Endometrium (tissue), 2 donors: ENCODE data around the gene TECTA.
"Not testable (repeated sequence)": the region's sequence is repeated elsewhere in the genome, so short reads cannot be mapped to it uniquely, and the experiment has no call there.

Experiments used
- FAIRE-seq: peaks from 2 replicates; lab custom pipeline; 2012; peaks lifted over from hg19 to GRCh38; lab: Jason Lieb, UNC
- donor health status: control.
- donor health status: control.

TECTA gene

DNA sequence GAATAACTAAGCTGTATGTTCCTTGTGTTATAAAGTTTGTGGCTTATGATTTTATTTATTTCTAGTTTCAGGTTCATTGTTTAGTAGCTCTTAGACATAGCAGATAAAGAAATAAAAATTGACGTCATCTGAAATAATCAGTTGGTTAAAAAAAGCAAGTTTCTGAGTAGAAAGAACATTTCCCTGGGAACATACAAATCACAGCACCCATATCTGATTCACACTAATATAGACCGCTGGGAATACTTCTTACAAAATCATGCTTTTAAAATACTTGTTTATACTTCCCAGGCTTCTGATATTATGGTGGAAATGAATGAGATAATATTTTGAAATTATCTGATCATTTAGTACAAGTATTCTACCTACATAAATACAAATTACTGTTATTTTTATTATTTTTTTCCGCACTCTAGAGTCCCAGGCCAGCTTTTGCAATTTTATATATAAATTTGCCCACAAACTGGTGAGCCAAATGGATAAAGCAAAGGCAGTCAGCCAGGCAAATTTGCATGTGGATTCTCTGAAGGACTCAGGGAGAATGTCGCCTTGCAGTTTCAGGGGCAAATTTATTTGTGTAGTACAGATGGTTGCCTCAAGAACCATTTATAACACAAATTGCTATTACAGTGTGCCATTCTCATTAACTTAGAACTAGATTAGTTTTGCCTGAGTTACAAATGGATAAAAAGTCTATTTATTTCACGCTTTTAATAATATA is 128.6 kb downstream of the TECTA start:
- no peak for FAIRE-seq

DNA sequence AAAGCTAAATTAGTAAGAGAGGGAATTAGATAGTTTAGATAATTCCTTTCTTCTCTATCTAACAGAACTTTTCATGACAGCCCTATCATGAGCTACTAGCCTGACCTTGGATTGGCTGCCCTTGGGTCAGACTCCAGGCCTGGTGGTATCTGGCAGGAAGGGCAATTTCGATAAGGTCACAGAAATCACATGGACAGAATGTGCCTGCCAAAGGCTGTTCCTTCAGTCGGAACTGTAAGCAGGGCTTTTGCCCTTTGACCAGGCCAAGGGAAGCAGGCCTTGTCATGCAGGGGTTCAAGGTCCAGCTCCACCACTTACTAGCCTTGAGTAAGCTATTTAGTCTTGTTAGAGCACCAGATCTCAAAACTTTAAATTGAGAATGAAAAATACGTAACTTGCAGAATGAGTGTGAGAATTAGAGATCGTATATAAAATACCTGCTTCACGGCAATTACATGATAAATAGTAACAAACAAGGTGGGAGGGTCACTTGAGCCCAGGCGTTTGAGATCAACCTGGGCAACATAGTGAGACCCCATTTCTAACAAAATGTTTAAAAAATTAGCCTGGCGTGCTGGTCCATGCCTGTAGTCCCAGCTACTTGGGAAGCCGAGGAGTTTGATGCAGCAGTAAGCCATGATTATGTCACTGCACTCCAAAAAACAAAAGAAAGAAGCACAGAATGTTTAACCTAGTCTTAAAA is 130.7 kb downstream of the TECTA start:
- no peak for FAIRE-seq

DNA sequence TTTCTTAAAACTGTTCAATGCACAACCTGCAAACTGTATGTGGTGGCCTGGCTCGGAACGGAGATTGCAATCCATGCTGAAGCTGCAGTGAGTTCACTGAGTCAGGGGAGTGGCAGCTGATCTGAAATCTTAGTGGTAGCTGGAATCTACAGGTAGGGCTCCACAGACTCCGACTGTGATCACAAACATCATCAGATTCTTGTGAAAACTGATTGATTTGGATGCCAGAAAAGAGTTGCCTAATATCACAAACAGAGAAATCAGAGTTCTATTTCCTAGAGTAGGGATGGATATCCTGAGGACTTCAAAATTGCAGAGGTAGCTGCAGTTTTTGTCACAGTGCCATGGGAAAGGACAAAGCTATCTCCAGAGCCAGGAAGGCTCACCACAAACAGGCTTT is 134.0 kb downstream of the TECTA start:
- no peak for FAIRE-seq

DNA sequence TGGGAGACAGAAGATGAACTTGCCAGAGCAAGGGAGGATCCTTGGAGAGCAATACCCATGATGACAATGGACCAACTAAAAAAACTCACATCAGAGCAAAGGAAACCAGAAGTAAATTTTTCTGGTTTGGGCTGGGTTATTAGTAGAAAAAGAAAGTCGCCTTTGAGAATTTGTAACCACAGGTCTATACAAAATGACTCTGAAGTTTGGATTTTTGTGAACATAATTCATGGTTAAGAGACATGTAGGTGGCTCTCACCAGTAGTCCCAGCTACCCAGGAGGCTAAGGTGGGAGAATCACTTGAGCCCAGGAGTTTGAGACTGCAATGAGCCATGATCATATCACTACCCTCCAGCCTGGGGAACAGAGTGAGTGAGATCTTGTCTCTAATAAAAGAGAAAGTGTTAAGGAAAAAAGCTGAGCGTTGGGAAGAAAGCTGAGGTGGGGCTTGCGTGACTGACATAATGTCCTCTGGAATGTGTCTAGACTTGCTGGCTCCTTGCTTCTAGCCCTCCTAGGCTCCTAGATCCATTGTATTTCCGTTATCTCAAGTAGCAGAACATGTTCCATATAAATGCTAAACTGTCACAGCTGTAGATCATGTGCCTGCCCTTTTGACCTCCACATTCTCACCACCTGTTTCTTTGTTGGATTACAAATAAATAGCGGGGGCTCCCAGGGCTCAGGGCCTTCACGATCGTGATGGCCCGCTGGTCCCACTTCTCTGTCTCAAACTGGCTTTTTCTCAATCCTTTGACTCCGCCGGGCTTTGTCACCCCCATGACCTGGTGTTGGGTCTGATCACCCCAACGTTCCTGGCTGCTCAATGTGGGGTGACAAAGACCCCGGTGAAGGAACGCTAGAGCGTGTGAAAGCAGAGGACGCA is 135.3 kb downstream of the TECTA start:
- FAIRE-seq, result no peak

DNA sequence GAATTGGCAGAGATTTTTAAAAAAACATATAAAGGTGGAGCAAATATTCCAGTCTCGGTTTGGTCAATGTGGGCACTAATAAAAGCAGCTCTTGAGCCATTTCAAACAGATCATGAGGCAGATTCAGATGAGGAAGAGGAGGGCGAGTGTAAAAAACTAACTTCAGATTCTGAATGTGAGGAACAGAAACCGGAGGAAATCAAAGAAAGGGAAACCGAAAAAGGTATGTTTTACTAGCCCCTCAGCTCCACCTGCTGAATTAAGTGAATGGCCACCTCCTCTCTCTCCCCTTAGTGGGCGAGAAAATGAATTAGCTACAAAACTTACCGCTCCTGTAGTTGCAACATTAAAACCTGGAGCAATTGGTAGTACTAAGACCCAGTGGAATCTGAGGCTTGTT is 136.2 kb downstream of the TECTA start:
- FAIRE-seq, result not testable (repeated sequence)

DNA sequence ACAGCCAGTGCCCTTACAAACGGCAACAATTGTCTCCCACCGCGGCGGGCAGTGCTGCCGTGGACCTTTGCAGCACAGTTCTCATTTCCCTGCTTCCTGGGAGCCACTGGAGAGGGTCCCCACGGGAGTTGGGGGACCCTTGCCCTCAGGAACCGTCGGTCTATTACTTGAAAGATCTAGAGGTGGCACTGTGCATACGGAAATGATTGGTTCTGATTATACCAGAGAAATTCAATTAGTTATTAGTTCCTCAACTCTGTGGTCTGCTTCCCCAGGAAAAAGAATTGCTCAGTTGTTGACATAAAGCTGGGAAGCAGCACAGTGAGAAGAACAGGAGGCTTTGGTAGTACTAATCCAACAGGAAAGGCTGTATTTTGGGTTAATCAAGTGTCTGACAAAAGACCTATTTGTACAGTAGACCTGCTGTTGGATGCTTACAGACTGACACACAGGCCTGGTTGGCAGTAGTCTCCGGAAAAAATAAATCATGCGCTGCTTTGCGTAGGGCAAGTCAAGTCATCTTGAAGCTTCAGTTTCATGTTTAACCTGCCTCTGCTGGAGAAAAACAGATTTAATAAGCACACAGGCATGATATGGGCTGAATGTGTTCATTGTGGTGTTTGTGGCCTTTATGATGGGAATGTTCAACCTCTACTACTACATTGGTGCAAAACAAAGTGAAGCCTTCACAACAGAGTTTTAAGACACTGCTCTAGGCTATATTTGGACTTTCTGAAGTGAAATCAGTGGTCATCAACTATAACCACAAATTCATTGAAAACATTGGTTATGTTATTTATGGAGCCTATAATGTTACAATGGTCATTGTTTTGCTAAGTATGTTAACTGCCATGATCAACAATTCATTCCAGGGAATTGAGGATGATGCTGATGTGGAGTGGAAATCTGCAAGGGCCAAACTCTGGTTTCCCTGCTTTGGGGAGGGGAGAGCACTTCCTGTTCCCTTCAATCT is 136.9 kb downstream of the TECTA start:
- FAIRE-seq, result no peak

DNA sequence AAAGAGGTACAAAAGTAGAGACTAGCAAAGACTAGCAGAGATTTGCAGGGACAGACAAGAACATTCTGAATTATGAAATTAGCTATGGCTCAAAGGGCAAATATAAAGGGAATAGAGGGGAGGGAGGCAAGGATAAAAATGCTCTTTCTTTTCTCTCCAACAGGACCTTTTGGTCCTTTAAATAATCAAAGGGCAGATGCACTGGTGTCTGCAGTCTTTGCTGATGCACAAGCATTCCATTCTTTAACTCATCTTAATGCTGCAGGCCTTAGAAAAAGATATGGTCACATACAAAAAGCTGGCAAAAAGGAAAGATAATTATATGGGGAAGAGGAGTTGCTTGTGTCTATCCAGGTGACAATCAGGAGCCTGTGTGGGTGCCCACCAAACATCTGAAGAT is 137.9 kb downstream of the TECTA start:
- no peak for FAIRE-seq

DNA sequence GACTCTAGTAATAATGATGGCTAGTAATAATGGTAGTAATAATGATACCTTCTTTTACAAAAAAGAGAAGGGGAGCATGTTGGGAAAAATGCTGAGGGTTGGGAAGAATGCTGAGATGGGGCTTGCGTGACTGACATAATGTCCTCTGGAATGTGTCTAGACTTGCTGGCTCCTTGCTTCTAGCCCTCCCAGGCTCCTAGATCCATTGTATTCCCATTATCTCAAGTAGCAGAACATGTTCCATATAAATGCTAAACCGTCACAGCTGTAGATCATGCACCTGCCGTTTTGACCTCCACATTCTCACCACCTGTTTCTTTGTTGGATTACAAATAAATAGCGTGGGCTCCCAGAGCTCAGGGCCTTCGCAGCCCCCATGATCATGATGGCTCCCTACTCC is 139.0 kb downstream of the TECTA start:
- FAIRE-seq, result not testable (repeated sequence)

DNA sequence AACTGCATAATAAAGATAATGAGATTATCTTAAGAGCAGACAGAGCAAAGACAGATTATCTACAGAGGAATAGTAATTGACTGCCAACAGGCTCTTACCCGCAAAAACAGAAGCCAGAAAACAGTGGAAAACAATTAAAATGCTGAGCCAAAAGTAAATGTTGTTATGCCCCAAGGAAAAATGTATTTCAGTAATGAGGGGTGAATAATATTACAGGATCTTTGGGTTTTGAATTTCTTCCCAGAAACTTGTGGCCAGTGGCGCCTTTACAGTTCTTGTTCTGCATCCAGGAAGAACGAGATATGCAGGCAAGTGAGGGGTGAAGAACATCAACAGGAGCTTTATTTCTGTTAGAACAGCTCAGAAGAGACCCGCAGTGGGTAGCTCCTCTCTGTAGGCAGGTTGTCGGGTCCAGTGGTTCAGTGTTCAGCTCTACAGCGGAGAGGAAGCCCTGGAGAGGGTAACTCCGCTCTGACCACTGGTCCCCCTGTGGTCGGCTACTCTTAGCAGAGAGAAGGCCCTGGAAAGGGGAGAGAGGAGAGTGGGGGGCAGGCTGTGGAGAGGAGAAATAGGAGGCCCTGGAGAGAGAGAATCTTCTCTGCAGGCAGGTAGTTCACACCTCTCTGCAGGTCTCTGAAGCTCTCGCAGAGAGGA is 139.7 kb downstream of the TECTA start:
- FAIRE-seq, result no peak
